ENCODE data around the gene RBPJL.

GRCh38 chr20:45269754-45270270, 36.8 kb upstream of the RBPJL start:
- TF ChIP-seq SIN3A (IDR thresholded peaks at IDR 0.05; ENCODE audit: low read depth) (no peak), POLR2A (IDR thresholded peaks at IDR 0.05; ENCODE audit: borderline replicate concordance, extremely low read depth, insufficient read depth, insufficient read length) (no peak), CTCF (IDR thresholded peaks at IDR 0.05 in 2 of 3, conservative IDR thresholded peaks at IDR 0.05 in 1 of 3; ENCODE audit: borderline replicate concordance in 1 of 3, insufficient read depth in 1 of 3, low read depth in 2 of 3, low read length in 2 of 3) (no peak), MAX (IDR thresholded peaks at IDR 0.05) (no peak), TCF7L2 (IDR thresholded peaks at IDR 0.05; ENCODE audit: borderline replicate concordance, extremely low read depth, insufficient read depth, insufficient read length) (no peak), JUND (IDR thresholded peaks at IDR 0.05) (no peak), EZH2phosphoT487 (IDR thresholded peaks at IDR 0.05; ENCODE audit: borderline replicate concordance) (no peak)
